NCI-H774 (cell line): Measurements from ENCODE around the gene ZCWPW2.
A peak's percentile ranks its signal among the peaks of the same experiment; 100 is the strongest.

ENCODE experiments used
- DNase-seq: peaks from one replicate; lab custom pipeline; 2025; lab: John Stamatoyannopoulos, UW

The ZCWPW2 gene

GRCh38 chr3:28376424-28376823 lies 27.9 kb downstream of the ZCWPW2 start:
- no peak for DNase-seq

GRCh38 chr3:28386049-28386448 lies 37.5 kb downstream of the ZCWPW2 start:
- no peak for DNase-seq

- no peak for DNase-seq
Observed at GRCh38 chr3:28388978-28389377, 40.5 kb downstream of the ZCWPW2 start.

GRCh38 chr3:28399206-28399605 lies 50.7 kb downstream of the ZCWPW2 start:
- DNase-seq, result no peak

- DNase-seq, result no peak
Observed at GRCh38 chr3:28406241-28406640, 57.7 kb downstream of the ZCWPW2 start.

GRCh38 chr3:28449398-28449797 lies 100.9 kb downstream of the ZCWPW2 start:
- DNase-seq, result no peak

- no peak for DNase-seq
Observed at GRCh38 chr3:28462866-28463265, 114.3 kb downstream of the ZCWPW2 start.

- no peak for DNase-seq
Observed at GRCh38 chr3:28467414-28467813, 118.9 kb downstream of the ZCWPW2 start.

- peak; percentile 22 for DNase-seq
Observed at GRCh38 chr3:28476194-28476593, 127.7 kb downstream of the ZCWPW2 start.

- DNase-seq, result no peak
Observed at GRCh38 chr3:28476764-28477163, 128.2 kb downstream of the ZCWPW2 start.

GRCh38 chr3:28485164-28485563 lies 136.6 kb downstream of the ZCWPW2 start:
- DNase-seq, result no peak

GRCh38 chr3:28495301-28495700 lies 146.8 kb downstream of the ZCWPW2 start:
- no peak for DNase-seq

- no peak for DNase-seq
Observed at GRCh38 chr3:28502397-28502937, 153.9 kb downstream of the ZCWPW2 start.

- no peak for DNase-seq
Observed at GRCh38 chr3:28504976-28505375, 156.5 kb downstream of the ZCWPW2 start.

GRCh38 chr3:28521663-28522062 lies 173.1 kb downstream of the ZCWPW2 start:
- no peak for DNase-seq

- DNase-seq, result no peak
Observed at GRCh38 chr3:28542351-28542750, 193.8 kb downstream of the ZCWPW2 start.

- no peak for DNase-seq
Observed at GRCh38 chr3:28544236-28544635, 195.7 kb downstream of the ZCWPW2 start.

GRCh38 chr3:28544831-28545230 lies 196.3 kb downstream of the ZCWPW2 start:
- no peak for DNase-seq

GRCh38 chr3:28547677-28548076 lies 199.2 kb downstream of the ZCWPW2 start:
- no peak for DNase-seq

GRCh38 chr3:28553175-28553574 lies 204.7 kb downstream of the ZCWPW2 start:
- DNase-seq, result no peak

GRCh38 chr3:28556195-28556594 lies 207.7 kb downstream of the ZCWPW2 start:
- no peak for DNase-seq

- DNase-seq, result no peak
Observed at GRCh38 chr3:28564211-28564610, 215.7 kb downstream of the ZCWPW2 start.

- DNase-seq, result no peak
Observed at GRCh38 chr3:28569357-28569756, 220.8 kb downstream of the ZCWPW2 start.

- no peak for DNase-seq
Observed at GRCh38 chr3:28574036-28574435, 225.5 kb downstream of the ZCWPW2 start.
